Ishikawa (cell line): ENCODE results near the gene FRS2.

Experiments
- FOXM1 ChIP-seq: IDR thresholded peaks from 2 replicates; pipeline ENCODE4 v1.6.1; 2012; ENCODE audit warnings: low read depth, borderline replicate concordance
- RAD21 ChIP-seq: IDR thresholded peaks from 2 replicates; pipeline ENCODE4 v1.6.1; 2012; ENCODE audit warnings: low read depth
- TAF1 ChIP-seq: IDR thresholded peaks from 2 replicates; pipeline ENCODE4 v1.6.1; 2012; ENCODE audit warnings: low read depth, mild to moderate bottlenecking

DNA sequence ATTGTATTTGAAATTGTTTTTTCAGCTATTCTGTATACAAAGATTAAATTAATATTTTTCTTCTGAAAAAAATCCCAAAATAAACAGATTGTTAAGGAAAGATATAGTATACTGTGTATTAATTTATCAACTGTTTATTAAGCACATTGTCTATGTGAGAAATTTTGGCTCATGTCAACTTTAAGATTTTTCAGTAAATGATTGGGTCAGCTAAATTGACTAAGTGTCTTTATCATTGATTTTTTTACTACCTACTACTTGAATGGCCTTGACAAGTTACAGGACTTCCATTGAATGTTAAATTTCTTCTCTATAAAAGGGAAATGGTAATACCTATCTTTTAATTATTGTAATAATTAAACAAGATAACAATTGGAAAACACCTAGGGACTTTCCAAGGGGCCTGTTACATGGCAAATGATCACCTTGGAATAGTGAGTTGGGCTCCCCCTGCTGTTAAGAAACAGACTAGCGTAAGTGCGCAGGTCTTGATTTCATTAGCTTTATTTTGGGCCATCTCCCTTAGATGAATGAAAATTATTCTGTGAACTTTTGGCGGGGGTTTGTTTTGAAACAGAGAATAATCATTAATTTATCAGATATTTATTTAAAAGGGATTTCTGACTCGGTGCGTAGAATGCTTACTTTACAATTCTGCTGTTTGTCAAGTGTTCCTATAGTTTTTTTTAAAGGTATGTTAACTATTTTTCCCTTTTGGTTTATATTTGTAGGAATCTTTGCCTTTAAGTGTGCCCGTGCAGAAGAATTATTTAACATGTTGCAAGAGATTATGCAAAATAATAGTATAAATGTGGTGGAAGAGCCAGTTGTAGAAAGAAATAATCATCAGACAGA, 100.6 kb downstream of the FRS2 start:
- TF ChIP-seq TAF1 (no peak), RAD21 (peak; percentile 85), FOXM1 (no peak)
